Activated CD4-positive, alpha-beta T cell treated with anti-CD3 and anti-CD28 coated beads, Interleukin-2, amount 10 ng/mL, durations not matched to agents 7 days and 5 days (primary cell): ENCODE data around the gene ANKRD16. TPM values are rescaled to one million over a fixed set of nuclear protein-coding genes. Genes with fewer than 3 reads are reported as not detected.
"Not testable (repeated sequence)": the region's sequence is repeated elsewhere in the genome, so short reads cannot be mapped to it uniquely, and the experiment has no call there.

Experiments
- CTCF ChIA-PET: fragments of 350-600 bp; sonication (Branson Sonifier 250); formaldehyde crosslinking; loops from one replicate; lab custom pipeline; 2021; ENCODE audit warnings: antibody characterized with exemption; lab: Charles Lee
- POLR2A ChIA-PET: fragments of 350-600 bp; sonication (Branson Sonifier 250); formaldehyde crosslinking; loops from one replicate; lab custom pipeline; 2021; ENCODE audit warnings: antibody characterized with exemption; lab: Charles Lee
- DNase-seq: peaks from one replicate; pipeline ENCODE4 v3.0.0-alpha.2; 2020
- H3K27ac Mint-ChIP-seq: one replicate; pipeline ENCODE4 v1.8.0; 2021; ENCODE audit warnings: mild to moderate bottlenecking, moderate library complexity, mixed read lengths
- H3K27me3 Mint-ChIP-seq: one replicate; pipeline ENCODE4 v1.8.0; 2021; ENCODE audit warnings: mixed read lengths
- H3K36me3 Mint-ChIP-seq: one replicate; pipeline ENCODE4 v1.8.0; 2021; ENCODE audit warnings: low read depth, mixed read lengths
- H3K4me1 Mint-ChIP-seq: one replicate; pipeline ENCODE4 v1.8.0; 2021; ENCODE audit warnings: mixed read lengths
- H3K4me3 Mint-ChIP-seq: one replicate; pipeline ENCODE4 v1.8.0; 2021; ENCODE audit warnings: mild to moderate bottlenecking, moderate library complexity, mixed read lengths
- H3K9me3 Mint-ChIP-seq: one replicate; pipeline ENCODE4 v1.8.0; 2021; ENCODE audit warnings: mixed read lengths
- total RNA-seq, 2 experiments: library from RNA; stranded (reverse); gene quantifications; one replicate each; pipeline ENCODE4 v1.2.3, GENCODE V29; 2021

The ANKRD16 gene
- total RNA-seq, 2 experiments from 2014 or later: 5.2 to 6.4 TPM

- peaks cover 2% of the 10 kb centered on the region for H3K27me3 Mint-ChIP-seq
- no peak overlapping the region for H3K4me3 Mint-ChIP-seq
- POLR2A ChIA-PET: no interaction called here
- DNase-seq: no peak
- no peaks in the 10 kb centered on the region for H3K9me3 Mint-ChIP-seq
- no peaks in the 10 kb centered on the region for H3K36me3 Mint-ChIP-seq
- CTCF ChIA-PET: interaction anchor here (0.7 to 1.6 kb wide), 4 partner anchors 10 to 102 kb away, joined by 3 to 8 read pairs (median 6); no protein-coding TSS in a partner anchor
- H3K27ac Mint-ChIP-seq: no peak overlapping the region
- peaks cover 4% of the 10 kb centered on the region for H3K4me1 Mint-ChIP-seq
Observed at GRCh38 chr10:5843686-5844344, 45.9 kb downstream of the ANKRD16 start.

GRCh38 chr10:5841965-5842364 is 47.7 kb downstream of the ANKRD16 start:
- ChIA-PET CTCF (no interaction called here), POLR2A (no interaction called here)

GRCh38 chr10:5840314-5841307 is 49.1 kb downstream of the ANKRD16 start:
- DNase-seq: no peak
- H3K9me3 Mint-ChIP-seq: no peaks in the 10 kb centered on the region
- H3K36me3 Mint-ChIP-seq: no peaks in the 10 kb centered on the region
- H3K27ac Mint-ChIP-seq: no peak overlapping the region
- H3K27me3 Mint-ChIP-seq: peaks cover 2% of the 10 kb centered on the region
- no peak overlapping the region for H3K4me3 Mint-ChIP-seq
- ChIA-PET POLR2A (no interaction called here), CTCF (no interaction called here)
- H3K4me1 Mint-ChIP-seq: no peaks in the 10 kb centered on the region

More at GRCh38 chr10:5841965-5842364, 47.7 kb downstream of the ANKRD16 start:
- Mint-ChIP-seq H3K27ac (no peak overlapping the region), H3K4me3 (no peak overlapping the region), H3K27me3 (peaks cover 2% of the 10 kb centered on the region), H3K36me3 (no peaks in the 10 kb centered on the region), H3K4me1 (peaks cover 4% of the 10 kb centered on the region), H3K9me3 (no peaks in the 10 kb centered on the region)
- DNase-seq: no peak

- POLR2A ChIA-PET, H3K9me3 Mint-ChIP-seq, H3K27me3 Mint-ChIP-seq, H3K27ac Mint-ChIP-seq, CTCF ChIA-PET, H3K4me1 Mint-ChIP-seq, DNase-seq, H3K4me3 Mint-ChIP-seq, H3K36me3 Mint-ChIP-seq: not testable (repeated sequence)
Observed at GRCh38 chr10:5836181-5836580, 53.5 kb downstream of the ANKRD16 start.

GRCh38 chr10:5835446-5836095 is 54.1 kb downstream of the ANKRD16 start:
- Mint-ChIP-seq H3K36me3 (no peaks in the 10 kb centered on the region), H3K9me3 (no peaks in the 10 kb centered on the region), H3K27me3 (no peaks in the 10 kb centered on the region), H3K4me1 (no peaks in the 10 kb centered on the region), H3K4me3 (no peak overlapping the region), H3K27ac (no peak overlapping the region)
- CTCF ChIA-PET: interaction anchor here (2.0 kb wide), 1 partner anchor 8 kb away, joined by 8 read pairs; no protein-coding TSS in a partner anchor
- POLR2A ChIA-PET: no interaction called here
- no peak for DNase-seq

- CTCF ChIA-PET: interaction anchor here (0.8 to 2.0 kb wide), 2 partner anchors 9 to 11 kb away, joined by 3 to 8 read pairs; no protein-coding TSS in a partner anchor
- Mint-ChIP-seq H3K9me3 (no peaks in the 10 kb centered on the region), H3K4me3 (no peak overlapping the region), H3K27ac (no peak overlapping the region), H3K4me1 (no peaks in the 10 kb centered on the region), H3K27me3 (no peaks in the 10 kb centered on the region), H3K36me3 (no peaks in the 10 kb centered on the region)
- POLR2A ChIA-PET: no interaction called here
- no peak for DNase-seq
Observed at GRCh38 chr10:5833814-5834213, 55.9 kb downstream of the ANKRD16 start.

- H3K27ac Mint-ChIP-seq: no peak overlapping the region
- H3K36me3 Mint-ChIP-seq: no peaks in the 10 kb centered on the region
- ChIA-PET CTCF (no interaction called here), POLR2A (no interaction called here)
- no peaks in the 10 kb centered on the region for H3K27me3 Mint-ChIP-seq
- H3K4me1 Mint-ChIP-seq: no peaks in the 10 kb centered on the region
- H3K9me3 Mint-ChIP-seq: no peaks in the 10 kb centered on the region
- no peak overlapping the region for H3K4me3 Mint-ChIP-seq
- no peak for DNase-seq
Observed at GRCh38 chr10:5832946-5833345, 56.7 kb downstream of the ANKRD16 start.

- no peaks in the 10 kb centered on the region for H3K36me3 Mint-ChIP-seq
- POLR2A ChIA-PET: no interaction called here
- H3K4me3 Mint-ChIP-seq: no peak overlapping the region
- CTCF ChIA-PET: interaction anchor here (1.2 to 1.3 kb wide), 2 partner anchors 17 to 18 kb away, joined by 3 to 4 read pairs; no protein-coding TSS in a partner anchor
- H3K9me3 Mint-ChIP-seq: no peaks in the 10 kb centered on the region
- H3K4me1 Mint-ChIP-seq: no peaks in the 10 kb centered on the region
- no peaks in the 10 kb centered on the region for H3K27me3 Mint-ChIP-seq
- DNase-seq: no peak
- H3K27ac Mint-ChIP-seq: no peak overlapping the region
Observed at GRCh38 chr10:5831446-5831782, 58.3 kb downstream of the ANKRD16 start.

GRCh38 chr10:5830629-5831445 is 58.9 kb downstream of the ANKRD16 start:
- POLR2A ChIA-PET: no interaction called here

GRCh38 chr10:5829267-5829666 is 60.4 kb downstream of the ANKRD16 start:
- CTCF ChIA-PET: interaction anchor here (0.8 kb wide), 1 partner anchor 10 kb away, joined by 4 read pairs; no protein-coding TSS in a partner anchor
- DNase-seq: no peak
- POLR2A ChIA-PET: no interaction called here
- H3K4me3 Mint-ChIP-seq: no peak overlapping the region
- H3K27me3 Mint-ChIP-seq: no peaks in the 10 kb centered on the region
- H3K9me3 Mint-ChIP-seq: no peaks in the 10 kb centered on the region
- H3K27ac Mint-ChIP-seq: no peak overlapping the region
- no peaks in the 10 kb centered on the region for H3K36me3 Mint-ChIP-seq
- H3K4me1 Mint-ChIP-seq: no peaks in the 10 kb centered on the region

More at GRCh38 chr10:5830629-5831445, 58.9 kb downstream of the ANKRD16 start:
- no peaks in the 10 kb centered on the region for H3K9me3 Mint-ChIP-seq
- H3K4me3 Mint-ChIP-seq: no peak overlapping the region
- H3K27ac Mint-ChIP-seq: no peak overlapping the region
- H3K4me1 Mint-ChIP-seq: no peaks in the 10 kb centered on the region
- CTCF ChIA-PET: interaction anchor here (1.2 to 1.3 kb wide), 2 partner anchors 17 to 19 kb away, joined by 3 to 4 read pairs; no protein-coding TSS in a partner anchor
- no peaks in the 10 kb centered on the region for H3K36me3 Mint-ChIP-seq
- DNase-seq: no peak
- H3K27me3 Mint-ChIP-seq: no peaks in the 10 kb centered on the region

- ChIA-PET CTCF (interaction anchor here (0.8 kb wide), 1 partner anchor 10 kb away, joined by 4 read pairs; no protein-coding TSS in a partner anchor), POLR2A (no interaction called here)
- Mint-ChIP-seq H3K9me3 (no peaks in the 10 kb centered on the region), H3K4me3 (no peak overlapping the region), H3K27ac (no peak overlapping the region), H3K36me3 (no peaks in the 10 kb centered on the region), H3K4me1 (no peaks in the 10 kb centered on the region), H3K27me3 (no peaks in the 10 kb centered on the region)
- DNase-seq: no peak
Observed at GRCh38 chr10:5828725-5829124, 61.0 kb downstream of the ANKRD16 start.

- ChIA-PET POLR2A (no interaction called here), CTCF (interaction anchor here (1.2 kb wide), 1 partner anchor 39 kb away, joined by 5 read pairs; no protein-coding TSS in a partner anchor)
- H3K4me3 Mint-ChIP-seq: no peak overlapping the region
- no peak overlapping the region for H3K27ac Mint-ChIP-seq
- DNase-seq: no peak
- no peaks in the 10 kb centered on the region for H3K36me3 Mint-ChIP-seq
- no peaks in the 10 kb centered on the region for H3K27me3 Mint-ChIP-seq
- H3K4me1 Mint-ChIP-seq: no peaks in the 10 kb centered on the region
- H3K9me3 Mint-ChIP-seq: no peaks in the 10 kb centered on the region
Observed at GRCh38 chr10:5827841-5828240, 61.9 kb downstream of the ANKRD16 start.
